Upper lobe of left lung (tissue), 6 donors: ENCODE results near the gene PHF21B. TPM values are rescaled to one million over a fixed set of nuclear protein-coding genes. Genes with fewer than 3 reads are reported as not detected.

ENCODE experiments used
- ATAC-seq, 2 donors: fragments of 200-7000 bp; cut with Tn5 transposase; one replicate each; pipeline ENCODE4 v1.9.1; 2022; ENCODE audit warnings: mild to moderate bottlenecking in 2 of 2, moderate library complexity in 2 of 2; ENCODE audit not compliant: low FRiP score in 2 of 2
- DNase-seq, 2 donors: peaks; one replicate each; pipeline ENCODE4 v3.0.0-alpha.2; 2019 to 2020
- H3K27ac ChIP-seq, 4 donors: fragments of 200-600 bp; sonication (generic); one replicate each; pipeline ENCODE4 v1.5.1; 2016 to 2019
- H3K27me3 ChIP-seq, 4 donors: fragments of 200-600 bp; sonication (generic); one replicate each; pipeline ENCODE4 v1.5.1; 2017 to 2019
- H3K36me3 ChIP-seq, 4 donors: fragments of 200-600 bp; sonication (generic); one replicate each; pipeline ENCODE4 v1.5.1; 2016 to 2019
- H3K4me1 ChIP-seq, 4 donors: fragments of 200-600 bp; sonication (generic); one replicate each; pipeline ENCODE4 v1.5.1; 2018 to 2019
- H3K4me3 ChIP-seq, 4 donors: fragments of 200-600 bp; sonication (generic); one replicate each; pipeline ENCODE4 v1.5.1; 2017 to 2019; ENCODE audit warnings: mild to moderate bottlenecking in 2 of 4, moderate library complexity in 1 of 4
- H3K9me3 ChIP-seq, 4 donors: fragments of 200-600 bp; sonication (generic); one replicate each; pipeline ENCODE4 v1.5.1; 2018 to 2019
- EP300 ChIP-seq, 4 donors: sonication (generic); formaldehyde crosslinking; IDR thresholded peaks; one replicate each; pipeline ENCODE4 v1.5.1; 2017; ENCODE audit warnings: antibody characterized with exemption in 4 of 4, control low read depth in 2 of 4
- POLR2A ChIP-seq, 4 donors: fragments of 450-650 bp; IDR thresholded peaks; one replicate each; pipeline ENCODE4 v1.5.1; 2016 to 2017; ENCODE audit warnings: antibody characterized with exemption in 4 of 4, mild to moderate bottlenecking in 2 of 4
- POLR2AphosphoS5 ChIP-seq, 2 donors: sonication (generic); formaldehyde crosslinking; IDR thresholded peaks; one replicate each; pipeline ENCODE4 v1.5.1; 2017; ENCODE audit warnings: antibody characterized with exemption in 2 of 2
- WGBS, 2 donors: methylation state at CpG; one replicate each; pipeline ENCODE4 v1.1.5; 2017 to 2018; 5-methylcytosine and 5-hydroxymethylcytosine counted together
- total RNA-seq, 6 donors: library from RNA; depleted of rRNA in 4 of 6; stranded (reverse); fragments of >200 nt in 4 of 6; gene quantifications; one replicate each; pipeline versions ENCODE4 v1.1.0 to v1.2.1, GENCODE V29; 2016 to 2021
- TF ChIP-seq, protein P1 (sequence below), 6 experiments: fragments of 450-650 bp in 4 of 6; fragments of 200-600 bp in 2 of 6; sonication (generic) in 2 of 6; IDR thresholded peaks; one replicate each; pipeline ENCODE4 v1.5.1; 2016 to 2019; ENCODE audit warnings: antibody characterized with exemption in 6 of 6
- donor health status: DM: no; HTN: no; CAD: no; lungs with moderate emphysema.
- donor health status: DM: no; HTN: yes; CAD: no; lungs with severe emphysema.

The PHF21B gene
- total RNA-seq, 6 donors from 2014 or later, result 0.06 to 0.24 TPM; not detected in 4

DNA sequence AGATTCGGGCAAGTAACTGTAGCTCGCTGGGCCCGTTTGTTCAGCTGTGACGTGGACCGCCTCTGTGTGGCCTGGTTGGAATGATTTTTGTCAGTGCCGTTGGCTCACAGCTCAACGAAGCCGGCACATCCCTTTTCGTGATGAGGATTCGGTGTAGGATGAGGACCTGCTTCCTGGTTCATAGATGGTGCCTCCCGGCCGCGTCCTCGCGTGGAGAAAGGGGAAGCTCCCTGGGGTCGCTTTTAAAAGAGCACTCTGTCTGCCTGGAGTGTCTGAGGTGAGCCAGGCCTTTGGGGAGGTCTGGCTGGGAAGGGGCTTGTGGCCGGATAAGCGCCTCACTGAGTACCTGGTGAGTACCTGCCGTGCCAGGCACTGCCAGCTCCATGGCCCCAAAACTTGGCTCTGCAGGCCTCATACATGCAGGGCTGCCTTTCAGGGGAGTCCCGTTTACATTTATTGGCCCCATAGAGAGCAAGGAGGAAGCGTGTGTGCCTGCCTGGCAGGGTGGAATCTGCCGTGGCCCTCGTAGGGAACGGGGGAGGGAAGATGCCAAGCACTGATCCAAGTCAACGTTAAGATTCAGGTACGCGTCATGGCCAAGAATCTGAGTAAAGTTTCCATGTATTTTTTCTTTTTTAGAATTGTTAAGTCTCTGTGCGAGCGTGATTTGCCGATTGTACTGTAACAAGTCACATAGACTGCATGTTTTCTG, 169.0 kb downstream of the PHF21B start:
- DNase-seq (no peak), ATAC-seq (no peak)
- no peak overlapping the region for H3K27ac ChIP-seq
- TF ChIP-seq POLR2AphosphoS5 (IDR thresholded peaks at IDR 0.05) (no peak), POLR2A (IDR thresholded peaks at IDR 0.05) (no peak), EP300 (IDR thresholded peaks at IDR 0.05) (no peak)
- TF ChIP-seq, protein P1, sequence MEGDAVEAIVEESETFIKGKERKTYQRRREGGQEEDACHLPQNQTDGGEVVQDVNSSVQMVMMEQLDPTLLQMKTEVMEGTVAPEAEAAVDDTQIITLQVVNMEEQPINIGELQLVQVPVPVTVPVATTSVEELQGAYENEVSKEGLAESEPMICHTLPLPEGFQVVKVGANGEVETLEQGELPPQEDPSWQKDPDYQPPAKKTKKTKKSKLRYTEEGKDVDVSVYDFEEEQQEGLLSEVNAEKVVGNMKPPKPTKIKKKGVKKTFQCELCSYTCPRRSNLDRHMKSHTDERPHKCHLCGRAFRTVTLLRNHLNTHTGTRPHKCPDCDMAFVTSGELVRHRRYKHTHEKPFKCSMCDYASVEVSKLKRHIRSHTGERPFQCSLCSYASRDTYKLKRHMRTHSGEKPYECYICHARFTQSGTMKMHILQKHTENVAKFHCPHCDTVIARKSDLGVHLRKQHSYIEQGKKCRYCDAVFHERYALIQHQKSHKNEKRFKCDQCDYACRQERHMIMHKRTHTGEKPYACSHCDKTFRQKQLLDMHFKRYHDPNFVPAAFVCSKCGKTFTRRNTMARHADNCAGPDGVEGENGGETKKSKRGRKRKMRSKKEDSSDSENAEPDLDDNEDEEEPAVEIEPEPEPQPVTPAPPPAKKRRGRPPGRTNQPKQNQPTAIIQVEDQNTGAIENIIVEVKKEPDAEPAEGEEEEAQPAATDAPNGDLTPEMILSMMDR (IDR thresholded peaks at IDR 0.05), result no peak
- no peaks in the 10 kb centered on the region for H3K36me3 ChIP-seq
- H3K4me3 ChIP-seq, result no peak overlapping the region
- H3K4me1 ChIP-seq, result no peaks in the 10 kb centered on the region
- no peaks in the 10 kb centered on the region for H3K27me3 ChIP-seq
- WGBS, 2 donors, result 66 to 75% methylated on average over 24 to 30 of the region's 30 CpGs
- peaks cover 0 to 11% (median 7%) of the 10 kb centered on the region in 4 donors for H3K9me3 ChIP-seq

GRCh38 chr22:44839721-44840120, 170.1 kb downstream of the PHF21B start:
- no peaks in the 10 kb centered on the region for H3K27me3 ChIP-seq
- WGBS, 2 donors, result 82 to 86% methylated on average over 12 to 13 of the region's 13 CpGs
- H3K4me1 ChIP-seq, result no peaks in the 10 kb centered on the region
- H3K36me3 ChIP-seq, result no peaks in the 10 kb centered on the region
- peaks cover 2 to 19% (median 9%) of the 10 kb centered on the region in 4 donors for H3K9me3 ChIP-seq
- DNase-seq (no peak), ATAC-seq (no peak)
- H3K4me3 ChIP-seq, result no peak overlapping the region
- TF ChIP-seq, protein P1 (IDR thresholded peaks at IDR 0.05), result no peak
- no peak for TF ChIP-seq EP300 (IDR thresholded peaks at IDR 0.05)
- no peak for TF ChIP-seq POLR2A (IDR thresholded peaks at IDR 0.05)
- TF ChIP-seq POLR2AphosphoS5 (IDR thresholded peaks at IDR 0.05), result no peak
- no peak overlapping the region for H3K27ac ChIP-seq

DNA sequence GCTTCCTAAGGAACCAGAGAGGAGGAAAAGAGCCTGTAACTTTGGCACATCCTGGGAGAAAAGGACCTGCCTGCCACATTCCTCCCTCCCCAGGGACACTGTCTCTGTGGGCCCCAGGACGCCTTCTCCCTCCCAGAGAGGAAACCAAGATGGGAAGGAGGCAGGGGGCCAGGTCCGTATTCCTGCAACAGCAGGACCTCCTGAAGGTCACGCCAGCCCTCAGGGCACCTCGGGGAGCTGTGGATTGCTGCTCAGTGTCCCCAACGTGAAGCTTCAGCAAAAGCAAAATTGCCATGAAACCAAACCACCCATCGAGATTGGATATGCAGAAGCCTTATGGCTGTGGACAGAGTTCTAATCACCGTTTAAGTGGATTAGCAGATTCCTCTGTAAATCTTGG, 170.7 kb downstream of the PHF21B start:
- no peaks in the 10 kb centered on the region for H3K36me3 ChIP-seq
- 73 to 83% methylated on average over 7 of the region's 7 CpGs for WGBS, 2 donors
- no peak overlapping the region for H3K27ac ChIP-seq
- H3K9me3 ChIP-seq, result peaks cover 2 to 17% (median 8%) of the 10 kb centered on the region in 4 donors
- DNase-seq (no peak), ATAC-seq (no peak)
- no peaks in the 10 kb centered on the region for H3K27me3 ChIP-seq
- no peaks in the 10 kb centered on the region for H3K4me1 ChIP-seq
- TF ChIP-seq POLR2A (IDR thresholded peaks at IDR 0.05) (no peak), EP300 (IDR thresholded peaks at IDR 0.05) (no peak), POLR2AphosphoS5 (IDR thresholded peaks at IDR 0.05) (no peak)
- TF ChIP-seq, protein P1 (IDR thresholded peaks at IDR 0.05), result no peak
- H3K4me3 ChIP-seq, result no peak overlapping the region

DNA sequence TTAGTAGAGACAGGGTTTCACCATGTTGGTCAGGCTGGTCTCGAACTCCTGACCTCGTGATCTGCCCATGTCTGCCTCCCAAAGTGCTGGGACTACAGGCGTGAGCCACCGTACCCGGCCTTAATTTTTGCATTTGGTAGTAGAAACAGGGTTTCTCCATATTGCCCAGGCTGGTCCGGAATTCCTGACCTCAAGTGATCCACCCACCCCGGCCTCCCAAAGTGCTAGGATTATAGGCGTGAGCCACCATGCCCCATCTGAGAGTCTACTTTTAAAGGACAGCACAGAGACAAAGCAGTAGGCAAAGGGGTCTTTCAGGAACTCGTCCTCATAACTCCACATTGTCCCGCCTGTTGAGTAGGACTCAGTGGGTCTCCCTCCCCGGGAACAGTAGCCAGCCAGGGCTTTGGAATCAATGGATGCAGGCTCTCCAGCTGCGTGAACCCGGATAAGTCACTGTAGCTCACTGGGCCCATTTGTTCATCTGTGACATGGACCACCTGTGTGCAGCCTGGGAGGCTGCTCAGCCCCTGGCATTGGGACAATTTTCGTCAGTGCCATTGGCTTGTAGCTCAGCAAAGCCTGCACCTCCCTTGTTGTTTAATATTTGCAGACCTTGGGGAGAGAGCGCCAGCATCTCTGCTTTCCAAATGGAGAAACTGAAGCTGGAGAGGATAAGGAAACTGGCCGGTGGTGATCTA, 171.3 kb downstream of the PHF21B start:
- Histone ChIP-seq H3K27me3 (no peaks in the 10 kb centered on the region), H3K36me3 (no peaks in the 10 kb centered on the region), H3K4me3 (no peak overlapping the region), H3K4me1 (no peaks in the 10 kb centered on the region), H3K27ac (no peak overlapping the region), H3K9me3 (peaks cover 0 to 14% (median 7%) of the 10 kb centered on the region in 4 donors)
- TF ChIP-seq POLR2AphosphoS5 (IDR thresholded peaks at IDR 0.05) (no peak), EP300 (IDR thresholded peaks at IDR 0.05) (no peak)
- DNase-seq (no peak), ATAC-seq (no peak)
- WGBS, 2 donors, result 83 to 89% methylated on average over 13 to 16 of the region's 16 CpGs

GRCh38 chr22:44837481-44837880, 172.3 kb downstream of the PHF21B start:
- no peak for DNase-seq
- 71 to 78% methylated on average over 8 to 15 of the region's 15 CpGs for WGBS, 2 donors
- TF ChIP-seq POLR2A (IDR thresholded peaks at IDR 0.05) (no peak), POLR2AphosphoS5 (IDR thresholded peaks at IDR 0.05) (no peak), EP300 (IDR thresholded peaks at IDR 0.05) (no peak)
- TF ChIP-seq, protein P1 (IDR thresholded peaks at IDR 0.05), result no peak
- ATAC-seq, result no peak
- no peak overlapping the region for H3K4me3 ChIP-seq
- peaks cover 0 to 14% (median 7%) of the 10 kb centered on the region in 4 donors for H3K9me3 ChIP-seq
- no peaks in the 10 kb centered on the region for H3K36me3 ChIP-seq
- no peaks in the 10 kb centered on the region for H3K4me1 ChIP-seq
- H3K27ac ChIP-seq, result no peak overlapping the region
- no peaks in the 10 kb centered on the region for H3K27me3 ChIP-seq
